ENCODE results near the gene SPTLC2. TPM values are rescaled to one million over a fixed set of nuclear protein-coding genes. Genes with fewer than 3 reads are reported as not detected.

SPTLC2 gene
- total RNA-seq, 1 donor from 2014 or later = 44.2 TPM

- H3K27ac ChIP-seq = peak overlapping the region; percentile 89
- peaks cover 43% of the 10 kb centered on the region for H3K36me3 ChIP-seq
- H3K4me3 ChIP-seq = peak overlapping the region; percentile 92
- H3K4me1 ChIP-seq = peaks cover 23% of the 10 kb centered on the region
- H3K27me3 ChIP-seq = no peaks in the 10 kb centered on the region
- intact Hi-C loops (cut with DNase I) = no loop called here
- ATAC-seq = peak; percentile 5
- H3K9me3 ChIP-seq = no peaks in the 10 kb centered on the region
- no peak for TF ChIP-seq CTCF (IDR thresholded peaks at IDR 0.05)
- DNase-seq = no peak
Observed at GRCh38 chr14:77458249-77458950, 158.0 kb downstream of the SPTLC2 start.

GRCh38 chr14:77457522-77458248 lies 158.8 kb downstream of the SPTLC2 start, which contains the start of the genes AHSA1 and VIPAS39:
Gene AHSA1 (plus strand): TSS chr14:77458093. CDS start chr14:77458190, 97 bp downstream.
Gene VIPAS39 (minus strand): TSS chr14:77457601. CDS start chr14:77454102, 3,499 bp downstream.
- peaks cover 23% of the 10 kb centered on the region for H3K4me1 ChIP-seq
- DNase-seq = peak; percentile 94
- no peak for TF ChIP-seq CTCF (IDR thresholded peaks at IDR 0.05)
- H3K36me3 ChIP-seq = peaks cover 43% of the 10 kb centered on the region
- peak; percentile 99 for ATAC-seq
- H3K27me3 ChIP-seq = no peaks in the 10 kb centered on the region
- H3K27ac ChIP-seq = peak within 1 kb of the TSS; percentile 89
- peak within 1 kb of the TSS; percentile 92 for H3K4me3 ChIP-seq
- H3K9me3 ChIP-seq = no peaks in the 10 kb centered on the region
- intact Hi-C loops (cut with DNase I) = no loop called here

- no peak for ATAC-seq
Observed at GRCh38 chr14:77457115-77457521, 159.3 kb downstream of the SPTLC2 start.

More at GRCh38 chr14:77457115-77457521, 159.3 kb downstream of the SPTLC2 start:
- Histone ChIP-seq H3K36me3 (peaks cover 40% of the 10 kb centered on the region), H3K9me3 (no peaks in the 10 kb centered on the region), H3K27me3 (no peaks in the 10 kb centered on the region), H3K4me3 (peak overlapping the region; percentile 92), H3K27ac (peak overlapping the region; percentile 89), H3K4me1 (peaks cover 23% of the 10 kb centered on the region)
- no peak for DNase-seq
- TF ChIP-seq CTCF (IDR thresholded peaks at IDR 0.05) = no peak
- intact Hi-C loops (cut with DNase I) = no loop called here

Other genes starting within 250 kb of the SPTLC2 start
- 11.3 TPM for gene TMED8, start 239.5 kb downstream of the SPTLC2 start, total RNA-seq
- gene SAMD15, start 239.3 kb downstream of the SPTLC2 start, total RNA-seq = 0.41 TPM
- gene NOXRED1, start 193.1 kb downstream of the SPTLC2 start, total RNA-seq = 0.55 TPM
- 14.5 TPM for gene VIPAS39, start 159.0 kb downstream of the SPTLC2 start, total RNA-seq
- 120 TPM for gene AHSA1, start 158.5 kb downstream of the SPTLC2 start, total RNA-seq
- gene ISM2, start 117.8 kb downstream of the SPTLC2 start, total RNA-seq = not detected
- gene ALKBH1, start 91.4 kb upstream of the SPTLC2 start, total RNA-seq = 11.6 TPM
- gene SLIRP, start 91.5 kb upstream of the SPTLC2 start, total RNA-seq = 71.1 TPM
- 64.7 TPM for gene SNW1, start 144.5 kb upstream of the SPTLC2 start, total RNA-seq
- 8.5 TPM for gene ADCK1, start 183.5 kb upstream of the SPTLC2 start, total RNA-seq

Data from upper lobe of right lung (tissue), 1 donor.